HG03064 (cell line): ENCODE results near the gene HACL1.

ENCODE experiments used
- ATAC-seq: cut with Tn5 transposase; IDR thresholded peaks from one replicate; pipeline ENCODE4 v1.9.1; 2021; ENCODE audit warnings: low read depth; ENCODE audit not compliant: unreplicated experiment

HACL1 gene

DNA sequence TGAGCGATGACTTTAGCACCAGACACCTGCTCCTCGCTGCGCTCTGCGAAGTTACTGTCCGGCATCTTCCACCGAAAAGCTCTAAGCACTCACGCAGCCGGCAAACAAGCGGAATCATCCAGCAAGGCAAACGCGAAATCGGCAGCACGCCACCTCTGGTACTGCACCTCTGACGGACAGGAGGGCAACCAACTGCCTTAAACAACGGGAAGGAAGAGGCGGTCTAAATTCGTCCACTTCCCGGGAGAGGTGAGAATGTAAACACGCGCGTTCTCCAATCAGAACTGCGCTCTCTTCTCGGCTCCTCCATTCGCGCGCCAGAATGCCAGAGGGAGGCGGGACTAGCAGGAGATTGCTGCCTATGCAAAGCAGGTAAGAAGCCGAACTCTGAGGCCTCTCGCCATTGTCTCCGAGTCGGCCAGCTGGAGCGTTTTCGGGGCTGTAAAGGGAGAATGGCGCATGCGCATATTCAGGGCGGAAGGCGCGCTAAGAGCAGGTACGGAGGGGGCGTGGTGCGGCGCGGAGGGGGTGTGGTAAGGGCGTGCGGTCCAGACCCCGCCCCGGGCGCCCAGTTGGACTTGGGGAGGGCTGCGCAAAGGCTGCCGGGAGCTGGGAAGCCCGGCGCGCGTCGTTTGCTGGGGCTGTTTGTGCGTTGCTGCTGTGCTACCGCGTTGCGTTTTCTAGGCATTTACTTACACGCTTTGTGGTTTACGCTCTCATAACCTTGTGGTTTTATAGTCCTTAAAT lies at the start of gene HACL1, which contains the start of gene BTD:
Gene HACL1 (minus strand): TSS at position 171 of the 747 bp plus-strand sequence. CDS start 106 bp downstream, at position 65.
Gene BTD (plus strand): TSS at position 347 of the 747 bp plus-strand sequence. CDS start 33,695 bp downstream, outside the sequence.
- ATAC-seq: peak; percentile 95

DNA sequence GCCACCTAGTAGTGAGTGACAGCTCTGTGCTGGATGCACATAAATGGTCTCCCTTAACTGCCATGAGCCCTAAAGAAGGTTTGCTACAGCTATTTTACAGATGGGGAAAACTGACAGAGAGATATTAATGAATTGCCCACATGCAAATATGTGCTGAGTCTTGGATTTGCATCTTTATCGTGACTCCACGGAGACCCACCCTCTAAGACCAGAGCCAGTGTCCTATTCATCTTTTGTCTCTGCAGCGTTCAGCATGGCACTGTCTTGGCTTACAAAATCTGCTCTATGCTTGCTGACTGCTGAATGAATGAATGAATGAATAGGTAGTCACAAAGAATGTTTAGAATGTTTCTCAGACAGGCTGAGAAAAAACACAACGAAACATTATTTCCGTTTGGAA lies 48.5 kb upstream of the HACL1 start:
- ATAC-seq: no peak

GRCh38 chr3:15649341-15649740 lies 48.0 kb upstream of the HACL1 start:
- no peak for ATAC-seq

GRCh38 chr3:15647611-15648167 lies 46.3 kb upstream of the HACL1 start:
- ATAC-seq: peak; percentile 96

- ATAC-seq: peak; percentile 12
Observed at GRCh38 chr3:15646851-15647511, 45.6 kb upstream of the HACL1 start.

DNA sequence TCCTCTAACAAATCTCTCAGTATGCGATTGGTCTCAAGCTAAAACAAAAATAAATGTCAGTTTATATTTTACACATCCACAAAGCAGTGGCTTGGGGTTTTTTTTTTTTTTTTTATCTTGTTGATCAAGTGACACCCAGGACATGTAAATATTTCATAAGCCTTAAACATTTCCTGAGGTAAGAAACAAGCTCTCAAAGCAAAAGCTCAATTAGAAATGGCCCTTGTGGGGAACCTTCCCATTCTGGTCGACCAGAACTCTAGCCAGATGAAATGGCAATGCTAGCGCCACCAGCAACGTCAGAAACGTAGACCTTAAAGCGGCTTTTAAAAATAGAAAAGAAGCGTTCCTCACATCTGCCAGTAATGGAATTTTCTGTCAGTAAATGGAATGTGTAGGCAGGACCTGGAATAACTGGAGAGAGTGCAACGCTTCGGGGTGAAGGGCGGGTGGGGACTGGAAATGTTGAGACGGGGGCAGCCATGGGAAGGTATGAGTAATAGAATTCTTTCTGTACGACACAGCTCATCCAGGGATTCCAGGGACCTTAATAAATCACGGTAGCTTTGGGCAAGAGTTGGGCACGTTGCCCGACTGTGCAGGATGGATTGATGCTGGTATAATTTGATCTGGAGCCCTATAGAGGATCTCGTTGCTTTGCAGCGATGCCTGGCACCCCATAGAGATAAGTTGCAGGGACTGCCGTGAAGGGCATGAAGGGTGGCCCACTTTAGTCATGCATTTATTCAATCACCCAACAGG lies 44.6 kb upstream of the HACL1 start:
- no peak for ATAC-seq

GRCh38 chr3:15645246-15645645 lies 43.9 kb upstream of the HACL1 start:
- no peak for ATAC-seq

GRCh38 chr3:15638891-15639262 lies 37.5 kb upstream of the HACL1 start:
- no peak for ATAC-seq

DNA sequence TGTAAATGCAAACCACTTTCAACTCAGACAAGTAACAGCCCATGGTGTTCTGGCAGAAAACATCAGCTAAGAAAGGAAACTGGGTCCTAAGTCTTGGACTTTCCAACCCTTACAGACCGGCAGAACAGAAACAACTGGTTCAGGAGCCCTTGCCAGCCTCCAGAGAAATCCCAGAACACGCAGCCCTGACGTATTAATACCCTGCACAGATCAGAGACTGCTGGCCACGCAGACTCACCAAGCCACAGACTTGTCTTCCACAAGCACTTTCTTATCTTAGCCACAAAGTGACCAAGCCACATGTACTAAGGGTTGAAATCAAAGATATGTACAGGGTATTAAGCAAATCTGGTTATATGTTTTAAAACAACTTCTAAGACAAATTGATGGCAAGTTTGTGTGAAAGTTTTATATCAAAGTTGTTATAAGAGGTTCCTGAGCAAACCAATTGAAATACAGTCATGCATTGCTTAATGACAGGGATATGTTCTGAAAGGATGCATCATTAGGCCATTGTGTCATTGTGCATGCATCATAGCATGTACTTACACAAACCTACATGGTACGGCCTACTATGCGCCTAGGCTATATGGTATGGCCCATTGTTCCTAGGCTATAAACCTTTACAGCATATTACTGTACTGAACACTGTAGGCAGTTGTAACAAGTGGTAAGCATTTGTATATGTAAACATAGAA lies 37.0 kb upstream of the HACL1 start:
- no peak for ATAC-seq

DNA sequence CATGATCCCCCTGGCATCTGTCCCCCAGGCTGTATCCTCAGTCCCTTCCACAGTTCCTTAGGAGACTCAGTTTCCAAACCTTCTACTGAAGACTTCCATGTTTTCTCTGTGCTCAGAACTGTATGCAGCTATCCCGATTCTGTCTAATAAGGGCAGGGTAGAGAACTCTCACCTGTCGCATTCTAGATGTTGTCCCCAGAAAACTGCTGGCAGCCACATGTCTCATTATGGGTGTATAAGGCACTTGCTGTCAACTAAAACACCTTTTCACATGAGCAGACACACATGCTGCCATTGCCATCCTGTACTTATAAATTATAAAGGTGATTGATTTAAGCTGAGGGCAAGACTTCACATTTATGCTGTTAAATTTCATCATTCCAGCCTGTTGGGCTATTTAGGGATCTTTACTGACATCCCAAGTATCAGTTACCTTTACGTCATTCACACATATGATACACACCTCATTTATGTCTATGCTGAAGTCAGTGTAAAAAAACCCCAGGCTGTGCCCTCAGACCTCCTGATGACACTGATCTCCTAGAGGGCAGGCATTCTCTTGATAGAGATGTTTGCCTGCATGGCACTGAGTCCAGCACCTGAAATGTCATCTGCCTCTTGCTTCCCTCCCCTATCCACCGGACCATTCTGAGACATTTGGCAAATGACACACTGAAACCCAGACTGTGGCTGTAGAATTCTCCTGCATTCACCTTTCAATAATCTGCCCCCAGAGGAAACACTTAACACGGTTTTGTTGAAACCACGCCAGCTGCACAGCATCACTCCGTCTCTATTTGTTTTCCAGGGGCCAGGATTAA lies 36.0 kb upstream of the HACL1 start:
- ATAC-seq: no peak

GRCh38 chr3:15636028-15636709 lies 34.8 kb upstream of the HACL1 start:
- ATAC-seq: no peak

- no peak for ATAC-seq
Observed at GRCh38 chr3:15635121-15635661, 33.8 kb upstream of the HACL1 start.

DNA sequence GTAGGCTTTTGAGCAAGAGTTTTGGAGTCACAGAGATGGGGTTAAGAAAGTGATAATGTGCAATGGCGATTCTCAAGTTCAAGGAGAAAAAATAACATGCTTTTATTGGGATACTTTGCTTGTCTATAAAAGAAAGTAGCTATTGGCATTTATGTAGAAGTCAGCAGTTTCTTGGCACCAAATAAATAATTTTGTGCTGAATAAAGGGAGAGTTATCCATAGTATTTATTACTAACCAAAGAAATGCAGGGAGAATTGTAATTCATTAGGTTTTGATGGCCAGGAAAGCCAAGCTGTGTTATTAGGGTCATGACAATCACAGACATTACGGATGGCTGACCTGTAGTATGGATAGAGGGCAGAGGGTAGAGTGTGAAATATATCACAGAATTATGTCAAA lies 33.3 kb upstream of the HACL1 start:
- no peak for ATAC-seq

GRCh38 chr3:15633766-15634598 lies 32.6 kb upstream of the HACL1 start:
- ATAC-seq: no peak

DNA sequence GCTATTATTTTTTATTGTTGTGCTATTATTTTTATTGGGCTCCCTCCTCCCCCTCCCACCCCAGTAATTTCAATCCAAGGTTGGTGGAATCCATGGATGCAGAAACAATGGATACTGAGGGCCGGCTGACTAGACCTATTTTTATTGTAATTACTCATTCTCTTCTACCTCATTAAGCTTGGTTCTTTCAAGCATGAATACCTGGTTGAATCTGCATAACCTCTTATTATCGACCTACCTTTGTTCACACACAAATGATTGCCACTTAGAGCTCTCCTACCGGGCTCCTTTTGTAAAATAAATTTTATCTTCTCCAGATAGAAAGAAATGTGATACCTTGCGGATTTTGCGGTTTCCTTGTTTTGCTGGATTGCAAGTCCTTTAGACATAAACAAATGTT lies 31.8 kb upstream of the HACL1 start:
- no peak for ATAC-seq

DNA sequence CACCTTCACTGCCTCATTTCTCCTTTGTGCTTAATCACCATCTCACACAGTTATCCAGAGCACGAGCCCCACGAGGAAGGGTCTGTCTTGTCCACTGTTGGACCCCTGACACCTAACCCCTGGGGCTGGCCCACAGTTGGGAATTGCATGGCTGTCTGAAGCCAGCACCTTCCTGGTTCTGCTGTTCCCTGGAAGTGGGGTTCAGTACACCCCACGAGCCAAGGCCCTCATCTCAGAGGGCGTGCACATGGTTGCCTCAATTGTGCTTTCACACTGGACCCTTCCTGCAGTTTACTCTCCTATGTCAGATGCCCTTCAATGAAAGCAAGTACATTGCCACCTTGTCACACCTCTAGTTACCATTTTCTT lies 30.8 kb upstream of the HACL1 start:
- no peak for ATAC-seq

DNA sequence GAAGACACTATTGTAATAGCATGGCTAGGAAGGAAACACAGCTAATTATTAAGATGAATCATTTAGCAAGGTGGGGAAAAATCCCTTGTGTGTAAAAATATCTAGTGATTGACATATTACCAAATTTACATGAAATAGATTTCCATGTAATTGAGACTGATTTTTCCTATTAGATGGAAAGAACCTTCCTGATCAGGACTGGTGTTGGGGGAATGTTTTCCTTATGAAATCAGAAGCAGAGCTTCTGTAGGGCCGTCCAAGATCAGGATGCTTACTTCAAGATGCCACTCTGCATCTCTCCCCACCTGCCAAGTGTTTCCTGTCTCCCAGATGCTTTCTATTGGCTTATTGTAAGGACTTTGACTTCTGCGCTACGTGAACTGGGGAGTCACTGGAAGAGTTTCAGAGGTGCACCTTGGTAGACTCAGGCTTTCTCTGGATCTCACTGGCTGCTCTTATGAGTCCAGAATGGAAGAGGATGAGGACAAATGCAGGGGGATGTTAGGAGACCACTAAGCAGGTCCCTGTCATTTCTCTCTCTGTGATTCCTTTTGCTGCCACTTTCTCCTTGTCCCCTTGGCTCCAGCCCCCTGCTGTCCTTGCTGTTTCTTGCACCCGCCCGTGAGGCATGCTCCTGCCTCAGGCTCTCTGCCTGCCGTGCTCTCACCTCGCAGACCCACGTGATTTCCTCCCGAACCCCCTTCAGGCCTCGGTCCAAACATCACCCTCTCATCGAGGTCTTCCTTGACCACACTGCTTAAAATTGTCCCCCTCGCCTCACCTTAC lies 30.2 kb upstream of the HACL1 start:
- ATAC-seq: no peak
